Spleen (tissue), 11 donors: ENCODE data around the gene ST3GAL3. TPM values are rescaled to one million over a fixed set of nuclear protein-coding genes. Genes with fewer than 3 reads are reported as not detected.

ENCODE experiments used
- DNase-seq: peaks from one replicate; pipeline ENCODE4 v3.0.0-alpha.2; 2020
- H3K27ac ChIP-seq, 8 donors: fragments of 200-600 bp; sonication (generic) in 7 of 8; 1 replicate in 4 of 8; 2 replicates in 4 of 8; pipeline versions ENCODE4 v1.5.0 to v1.8.0; 2016 to 2021; ENCODE audit warnings: inconsistent platforms in 4 of 8, mild to moderate bottlenecking in 4 of 8, moderate library complexity in 1 of 8
- H3K27me3 ChIP-seq, 7 donors: fragments of 200-600 bp; sonication (generic) in 6 of 7; replicated peaks in 1 of 7; 1 replicate in 4 of 7; 2 replicates in 3 of 7; pipeline versions ENCODE4 v1.5.0 to v1.8.0; 2016 to 2021; ENCODE audit warnings: inconsistent platforms in 3 of 7, mild to moderate bottlenecking in 1 of 7
- H3K36me3 ChIP-seq, 6 donors: fragments of 200-600 bp; sonication (generic) in 5 of 6; 1 replicate in 4 of 6; 2 replicates in 2 of 6; pipeline versions ENCODE4 v1.5.0 to v1.8.0; 2016 to 2021; ENCODE audit warnings: inconsistent platforms in 2 of 6
- H3K4me1 ChIP-seq, 6 donors: fragments of 200-600 bp; sonication (generic) in 5 of 6; 1 replicate in 3 of 6; 2 replicates in 3 of 6; pipeline versions ENCODE4 v1.5.0 to v1.8.0; 2016 to 2021; ENCODE audit warnings: inconsistent platforms in 3 of 6
- H3K4me3 ChIP-seq, 8 donors: fragments of 200-600 bp; sonication (generic) in 7 of 8; 1 replicate in 4 of 8; 2 replicates in 4 of 8; pipeline versions ENCODE4 v1.5.0 to v1.8.0; 2016 to 2021; ENCODE audit warnings: inconsistent platforms in 4 of 8, mild to moderate bottlenecking in 4 of 8, moderate library complexity in 2 of 8
- H3K9me3 ChIP-seq, 8 donors: fragments of 200-600 bp; sonication (generic) in 7 of 8; 1 replicate in 4 of 8; 2 replicates in 4 of 8; pipeline versions ENCODE4 v1.5.0 to v1.8.0; 2016 to 2021; ENCODE audit warnings: inconsistent platforms in 4 of 8
- CTCF ChIP-seq, 11 experiments: fragments of 200-600 bp in 7 of 11; fragments of 450-650 bp in 4 of 11; sonication (generic) in 4 of 11; IDR thresholded peaks in 8 of 11; conservative IDR thresholded peaks in 3 of 11; 1 replicate in 7 of 11; 2 replicates in 4 of 11; pipeline versions ENCODE4 v1.4.0 to v1.8.0; 2016 to 2021; ENCODE audit warnings: antibody characterized with exemption in 11 of 11, inconsistent platforms in 4 of 11, mild to moderate bottlenecking in 1 of 11
- POLR2A ChIP-seq, 3 donors: fragments of 450-650 bp; IDR thresholded peaks; one replicate each; pipeline ENCODE4 v1.5.1; 2017; ENCODE audit warnings: antibody characterized with exemption in 3 of 3, mild to moderate bottlenecking in 1 of 3
- POLR2AphosphoS5 ChIP-seq, 3 donors: sonication (generic); formaldehyde crosslinking; IDR thresholded peaks; one replicate each; pipeline ENCODE4 v1.5.1; 2017; ENCODE audit warnings: antibody characterized with exemption in 3 of 3
- WGBS, 5 donors: extraction: QIAGEN DNeasy Blood & Tissue Kit in 3 of 5; methylation state at CpG; one replicate each; pipeline versions ENCODE4 v1.1.5 to v1.1.7; 2013 to 2018; 5-methylcytosine and 5-hydroxymethylcytosine counted together
- intact Hi-C: fragments of 100-400 bp; cut with DNase I; formaldehyde crosslinking; loops from one replicate; pipeline ENCODE4 v1.15.0; 2023; ENCODE audit warnings: low total_unique reads
- polyA plus RNA-seq, 3 donors: library from polyadenylated mRNA; stranded (reverse); fragments of 200-250 nt; gene quantifications; one replicate each; pipeline ENCODE4 v1.2.1, GENCODE V29; 2013
- total RNA-seq, 7 donors: library from RNA; depleted of rRNA in 3 of 7; stranded (reverse); fragments of >200 nt in 3 of 7; fragmentation: NEBNext Ultra II Directional in 4 of 7; extraction: Animal tissue kit (Norgen Biotek cat#: 25700) in 4 of 7; gene quantifications; one replicate each; pipeline versions ENCODE4 v1.1.0 to v1.2.1, GENCODE V29; 2016 to 2021
- donor health status: healthy with polysubstance abuse.
- donor health status: DM: no; HTN: no; CAD: no; lungs with moderate emphysema.
- donor health status: DM: no; HTN: no; CAD: no.
- donor health status: Bipolar disorder and iron deficiency.
- donor health status: healthy.
- donor health status: DM: no; HTN: no; CAD: no.
- donor health status: DM: yes; HTN: yes; CAD: no.

The ST3GAL3 gene
- total and polyA plus RNA-seq, 10 donors: 6.4 to 34.3 (median 21.0) TPM

GRCh38 chr1:43688594-43689000, 18.7 kb upstream of the ST3GAL3 start:
- DNase-seq: no peak
- intact Hi-C loops: no loop called here
- Histone ChIP-seq H3K27me3 (no peaks in the 10 kb centered on the region), H3K4me1 (peaks cover 0 to 8% (median 0%) of the 10 kb centered on the region in 6 donors), H3K4me3 (no peak overlapping the region), H3K36me3 (peaks cover 17 to 100% (median 98%) of the 10 kb centered on the region in 6 donors), H3K9me3 (no peaks in the 10 kb centered on the region), H3K27ac (no peak overlapping the region)
- TF ChIP-seq CTCF (IDR thresholded peaks at IDR 0.05 in 8 of 11, conservative IDR thresholded peaks at IDR 0.05 in 3 of 11) (no peak), POLR2A (IDR thresholded peaks at IDR 0.05) (no peak), POLR2AphosphoS5 (IDR thresholded peaks at IDR 0.05) (no peak)
- 36 to 59% (median 55%) methylated on average over 2 of the region's 2 CpGs for whole genome bisulfite sequencing, 5 donors

- intact Hi-C loops: no loop called here
- no peak for TF ChIP-seq POLR2AphosphoS5 (IDR thresholded peaks at IDR 0.05)
- TF ChIP-seq CTCF (IDR thresholded peaks at IDR 0.05 in 8 of 11, conservative IDR thresholded peaks at IDR 0.05 in 3 of 11): no peak
- no peak for TF ChIP-seq POLR2A (IDR thresholded peaks at IDR 0.05)
- peaks cover 16 to 100% (median 98%) of the 10 kb centered on the region in 6 donors for H3K36me3 ChIP-seq
- 77 to 95% (median 90%) methylated on average over 2 of the region's 2 CpGs for WGBS, 5 donors
- no peak for DNase-seq
- no peaks in the 10 kb centered on the region for H3K9me3 ChIP-seq
- H3K4me3 ChIP-seq: no peak overlapping the region
- H3K27me3 ChIP-seq: no peaks in the 10 kb centered on the region
- H3K27ac ChIP-seq: no peak overlapping the region
- peaks cover 0 to 8% (median 0%) of the 10 kb centered on the region in 6 donors for H3K4me1 ChIP-seq
Measured at GRCh38 chr1:43689289-43689688, 18.0 kb upstream of the ST3GAL3 start.

DNA sequence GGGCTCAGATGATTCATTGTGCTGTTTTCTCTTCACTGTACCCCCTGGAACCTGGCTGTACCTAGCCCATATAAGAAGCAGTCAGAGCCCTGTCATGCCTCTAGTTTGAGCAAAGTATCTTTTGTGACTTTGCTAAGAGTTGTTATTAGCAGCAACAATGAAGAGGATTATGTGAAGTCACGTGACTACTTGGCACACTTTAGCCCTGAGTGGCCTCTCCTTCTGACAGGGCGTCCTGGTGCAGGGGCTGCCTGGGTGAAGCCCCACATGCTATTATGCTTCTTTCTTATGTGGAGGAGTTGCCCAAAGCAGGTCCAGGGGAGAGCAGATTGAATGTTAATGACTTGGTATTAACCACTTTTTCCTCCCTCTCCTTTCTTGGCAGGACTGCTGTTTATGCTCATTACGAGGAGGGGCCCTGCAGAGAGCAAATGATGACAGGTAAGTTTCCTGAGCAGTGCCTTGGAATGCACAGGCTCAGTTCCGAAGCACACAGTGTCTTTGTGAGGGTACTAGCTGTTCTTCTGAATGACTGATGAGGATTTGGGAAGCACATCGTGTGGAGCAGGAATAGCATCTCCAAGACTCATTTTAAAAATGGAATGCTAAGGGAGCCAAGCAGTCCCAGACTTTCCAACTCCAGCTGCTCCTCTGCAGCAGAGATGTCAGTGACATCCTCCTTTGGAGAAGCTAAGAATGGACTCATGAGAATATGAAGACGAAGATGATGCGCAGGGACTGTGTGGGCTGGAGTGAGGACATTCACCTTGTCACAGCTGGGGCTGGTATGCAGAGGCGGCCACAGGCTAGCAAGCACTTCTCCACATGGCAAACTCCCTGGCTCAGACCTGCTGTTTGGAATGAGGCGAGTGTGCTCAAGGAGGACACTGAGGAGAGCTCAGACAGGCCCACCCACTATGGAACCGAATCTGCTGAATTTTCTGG, 15.2 kb upstream of the ST3GAL3 start:
- no peak overlapping the region for H3K4me3 ChIP-seq
- no peak for DNase-seq
- no peak for TF ChIP-seq POLR2A (IDR thresholded peaks at IDR 0.05)
- TF ChIP-seq POLR2AphosphoS5 (IDR thresholded peaks at IDR 0.05): no peak
- no peak for TF ChIP-seq CTCF (IDR thresholded peaks at IDR 0.05 in 8 of 11, conservative IDR thresholded peaks at IDR 0.05 in 3 of 11)
- no peak overlapping the region for H3K27ac ChIP-seq
- WGBS, 5 donors: 88 to 95% (median 93%) methylated on average over 10 of the region's 10 CpGs
- H3K27me3 ChIP-seq: no peaks in the 10 kb centered on the region
- no peaks in the 10 kb centered on the region for H3K9me3 ChIP-seq
- H3K36me3 ChIP-seq: peaks cover 15 to 100% (median 100%) of the 10 kb centered on the region in 6 donors
- peaks cover 0 to 8% (median 0%) of the 10 kb centered on the region in 6 donors for H3K4me1 ChIP-seq
- intact Hi-C loops: no loop called here

DNA sequence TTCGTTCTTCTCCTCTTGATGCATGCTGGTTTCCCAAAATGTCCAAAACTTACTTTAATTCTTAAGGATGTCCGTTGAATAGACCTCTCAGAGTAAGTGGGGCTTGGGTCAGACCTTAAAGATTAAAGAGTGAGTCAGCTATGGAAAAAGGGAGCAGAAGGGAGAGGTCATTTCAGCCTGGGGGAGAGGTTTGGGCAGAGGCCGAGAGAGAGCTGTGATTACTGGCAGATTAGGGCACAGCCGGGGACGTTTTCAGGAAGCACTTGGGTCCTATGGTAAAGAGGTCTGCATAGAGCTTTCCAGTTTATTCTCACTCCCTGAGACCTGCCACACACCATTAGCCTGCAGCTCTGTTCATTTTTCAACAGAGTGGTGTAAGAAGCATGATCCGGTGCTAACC, 14.0 kb upstream of the ST3GAL3 start:
- TF ChIP-seq POLR2A (IDR thresholded peaks at IDR 0.05): no peak
- TF ChIP-seq CTCF (IDR thresholded peaks at IDR 0.05 in 8 of 11, conservative IDR thresholded peaks at IDR 0.05 in 3 of 11): no peak
- TF ChIP-seq POLR2AphosphoS5 (IDR thresholded peaks at IDR 0.05): no peak
- H3K36me3 ChIP-seq: peaks cover 15 to 100% (median 100%) of the 10 kb centered on the region in 6 donors
- H3K4me1 ChIP-seq: peaks cover 0 to 3% (median 0%) of the 10 kb centered on the region in 6 donors
- intact Hi-C loops: no loop called here
- DNase-seq: no peak
- no peak overlapping the region for H3K27ac ChIP-seq
- H3K27me3 ChIP-seq: no peaks in the 10 kb centered on the region
- H3K9me3 ChIP-seq: no peaks in the 10 kb centered on the region
- no peak overlapping the region for H3K4me3 ChIP-seq
- 87 to 94% (median 93%) methylated on average over 6 of the region's 6 CpGs for WGBS, 5 donors
